HG03571 (cell line): ENCODE measurements around the gene C12orf42.

Experiments
- ATAC-seq: cut with Tn5 transposase; IDR thresholded peaks from one replicate; pipeline ENCODE4 v1.9.1; 2021; ENCODE audit not compliant: unreplicated experiment

Gene C12orf42

GRCh38 chr12:103495469-103496456 is at the start of gene C12orf42:
Gene C12orf42 (minus strand): TSS chr12:103495968. CDS start chr12:103478426, 17,542 bp downstream.
- peak; percentile 78 for ATAC-seq

- ATAC-seq, result no peak
These were observed 46.3 kb upstream of the C12orf42 start for GRCh38 chr12:103542078-103542477.

- no peak for ATAC-seq
These were observed 44.6 kb upstream of the C12orf42 start for GRCh38 chr12:103540319-103540718.

- ATAC-seq, result no peak
These were observed 42.6 kb upstream of the C12orf42 start for GRCh38 chr12:103538397-103538796.

- ATAC-seq, result no peak
These were observed 34.7 kb upstream of the C12orf42 start for GRCh38 chr12:103530307-103531066.

- no peak for ATAC-seq
These were observed 33.5 kb upstream of the C12orf42 start for GRCh38 chr12:103529306-103529705.

- ATAC-seq, result no peak
These were observed 28.6 kb upstream of the C12orf42 start for GRCh38 chr12:103524238-103524875.

GRCh38 chr12:103523771-103524170 is 28.0 kb upstream of the C12orf42 start:
- ATAC-seq, result no peak

GRCh38 chr12:103520686-103521215 is 25.0 kb upstream of the C12orf42 start:
- no peak for ATAC-seq

GRCh38 chr12:103519632-103520031 is 23.9 kb upstream of the C12orf42 start:
- ATAC-seq, result no peak

GRCh38 chr12:103518899-103519298 is 23.1 kb upstream of the C12orf42 start:
- ATAC-seq, result no peak

GRCh38 chr12:103517161-103517560 is 21.4 kb upstream of the C12orf42 start:
- no peak for ATAC-seq

GRCh38 chr12:103515341-103515740 is 19.6 kb upstream of the C12orf42 start:
- no peak for ATAC-seq

- ATAC-seq, result no peak
These were observed 18.1 kb upstream of the C12orf42 start for GRCh38 chr12:103513875-103514274.

- peak; percentile 92 for ATAC-seq
These were observed 9.8 kb upstream of the C12orf42 start for GRCh38 chr12:103505371-103506236.

- no peak for ATAC-seq
These were observed 8.8 kb upstream of the C12orf42 start for GRCh38 chr12:103504606-103505005.

- no peak for ATAC-seq
These were observed 8.0 kb upstream of the C12orf42 start for GRCh38 chr12:103503546-103504480.

- ATAC-seq, result no peak
These were observed 5.7 kb upstream of the C12orf42 start for GRCh38 chr12:103501447-103501846.

- ATAC-seq, result no peak
These were observed 3.8 kb upstream of the C12orf42 start for GRCh38 chr12:103499571-103499970.
